GM23248 (cell line): ENCODE results near the gene AMIGO1.

Experiments
- EZH2 ChIP-seq: fragments of 200-600 bp; sonication (generic); IDR thresholded peaks from 2 replicates; pipeline ENCODE4 v1.6.1; 2018; ENCODE audit warnings: antibody characterized with exemption, mild to moderate bottlenecking; ENCODE audit not compliant: insufficient read depth, poor library complexity, severe bottlenecking
- EZH2phosphoT487 ChIP-seq: fragments of 200-600 bp; sonication (generic); IDR thresholded peaks from 2 replicates; pipeline ENCODE4 v1.6.1; 2018; ENCODE audit warnings: antibody characterized with exemption, moderate library complexity, mild to moderate bottlenecking, low read depth; ENCODE audit not compliant: insufficient read depth

- TF ChIP-seq EZH2 (no peak), EZH2phosphoT487 (no peak)
These were observed 43.4 kb downstream of the AMIGO1 start for GRCh38 chr1:109466125-109466451.
